ENCODE data around the gene SATB1.

Gene SATB1

GRCh38 chr3:18432752-18433151 is 7.6 kb upstream of the SATB1 start:
- DNase-seq: no peak

DNA sequence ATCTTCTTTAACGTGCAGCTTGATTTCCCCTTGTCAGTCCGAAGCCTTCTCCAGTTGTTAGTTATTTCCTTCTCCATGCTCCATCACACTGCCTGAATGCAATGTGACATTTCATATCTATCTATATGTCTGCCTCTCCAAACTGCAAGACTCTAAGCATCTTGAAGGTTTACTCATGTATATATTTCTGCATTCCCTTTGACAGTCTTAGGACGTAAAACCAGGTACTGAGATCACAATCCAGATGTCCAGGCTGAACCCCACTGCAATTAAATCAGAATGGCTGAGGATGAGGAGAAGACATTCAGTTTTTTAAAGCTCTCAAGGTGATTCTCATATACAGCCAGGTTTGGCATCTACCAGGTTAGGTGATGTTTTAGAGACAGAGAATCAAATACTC is 6.1 kb upstream of the SATB1 start:
- no peak for DNase-seq

DNA sequence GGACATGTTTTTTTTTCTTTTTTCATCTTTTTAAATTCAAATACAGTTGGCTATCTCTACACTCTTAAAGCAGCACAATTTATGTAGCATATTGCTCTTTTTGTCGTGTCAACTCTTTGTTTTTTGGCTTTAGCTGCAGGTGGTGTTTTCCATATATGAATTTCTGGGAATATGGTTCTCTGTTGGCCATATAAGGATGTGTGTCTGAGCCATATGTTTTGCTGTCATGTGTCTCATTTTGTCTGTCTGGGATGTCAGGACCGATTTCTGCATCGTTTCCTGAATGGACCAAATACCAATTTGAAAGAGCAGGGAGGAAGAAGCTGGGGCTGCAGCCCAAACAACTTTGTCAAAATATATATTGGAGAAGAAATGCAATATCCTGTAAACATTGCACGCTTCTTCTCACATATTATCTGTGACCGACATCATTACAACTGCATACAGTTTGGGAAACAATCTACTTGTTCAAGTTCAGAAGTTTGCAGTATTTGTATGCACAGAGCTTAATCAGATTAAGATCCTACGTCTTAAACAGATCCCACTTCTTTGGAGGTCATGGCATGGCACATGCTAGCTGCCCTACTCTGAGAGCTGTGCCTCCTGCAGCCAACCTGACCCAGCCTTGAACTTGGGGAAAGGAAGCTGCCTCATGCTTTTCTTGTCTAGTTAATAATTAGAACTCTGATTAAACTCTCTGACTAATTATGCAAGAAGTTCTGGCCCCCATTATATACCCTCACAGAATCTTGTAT is 4.0 kb upstream of the SATB1 start:
- no peak for DNase-seq

DNA sequence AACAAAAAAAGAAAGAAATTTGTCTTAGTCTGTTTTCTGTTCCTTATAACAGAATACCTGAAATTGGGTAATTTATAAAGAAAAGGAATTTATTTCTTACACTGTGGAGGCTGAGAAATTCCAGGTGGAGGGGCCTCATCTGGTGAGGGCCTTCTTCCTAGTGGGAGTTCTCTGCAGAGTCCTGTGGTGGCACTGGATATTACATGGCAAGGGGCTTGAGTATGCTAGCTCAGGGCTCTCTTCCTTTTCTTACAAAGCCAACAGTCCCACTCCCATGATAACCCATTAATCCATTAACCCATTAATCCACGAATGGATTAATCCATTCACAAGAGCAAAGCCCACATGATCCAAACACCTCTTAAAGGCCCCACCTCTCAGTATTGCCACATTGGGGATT is 2.9 kb upstream of the SATB1 start:
- DNase-seq: no peak

DNA sequence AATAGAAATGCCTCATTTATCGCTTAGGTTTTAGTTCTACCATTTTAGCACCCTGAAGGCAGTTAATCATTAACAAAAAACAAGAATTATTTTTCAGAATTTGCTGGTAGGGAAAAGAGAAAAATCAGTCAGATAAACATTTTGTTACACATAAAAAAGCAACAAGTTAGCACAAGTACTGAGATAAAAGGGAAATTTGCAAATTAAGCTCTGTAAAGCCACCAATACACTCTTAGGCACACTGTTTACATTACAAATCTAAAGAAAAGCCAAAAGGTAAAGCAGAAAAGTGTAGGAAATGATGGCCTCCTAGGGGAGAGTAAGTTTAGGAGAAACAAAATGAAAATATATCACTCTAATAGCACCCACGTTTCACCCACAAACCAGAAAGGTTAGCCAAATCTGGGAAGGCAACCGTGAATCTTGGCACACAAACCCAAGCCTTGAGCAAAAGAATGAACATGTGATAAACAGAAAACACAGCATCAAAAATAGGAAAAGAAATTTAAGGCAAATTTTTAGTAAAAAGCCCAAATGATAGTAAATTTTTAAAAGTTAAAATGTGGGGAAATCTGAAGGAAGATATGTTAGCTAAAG is 1.6 kb upstream of the SATB1 start:
- no peak for DNase-seq

DNA sequence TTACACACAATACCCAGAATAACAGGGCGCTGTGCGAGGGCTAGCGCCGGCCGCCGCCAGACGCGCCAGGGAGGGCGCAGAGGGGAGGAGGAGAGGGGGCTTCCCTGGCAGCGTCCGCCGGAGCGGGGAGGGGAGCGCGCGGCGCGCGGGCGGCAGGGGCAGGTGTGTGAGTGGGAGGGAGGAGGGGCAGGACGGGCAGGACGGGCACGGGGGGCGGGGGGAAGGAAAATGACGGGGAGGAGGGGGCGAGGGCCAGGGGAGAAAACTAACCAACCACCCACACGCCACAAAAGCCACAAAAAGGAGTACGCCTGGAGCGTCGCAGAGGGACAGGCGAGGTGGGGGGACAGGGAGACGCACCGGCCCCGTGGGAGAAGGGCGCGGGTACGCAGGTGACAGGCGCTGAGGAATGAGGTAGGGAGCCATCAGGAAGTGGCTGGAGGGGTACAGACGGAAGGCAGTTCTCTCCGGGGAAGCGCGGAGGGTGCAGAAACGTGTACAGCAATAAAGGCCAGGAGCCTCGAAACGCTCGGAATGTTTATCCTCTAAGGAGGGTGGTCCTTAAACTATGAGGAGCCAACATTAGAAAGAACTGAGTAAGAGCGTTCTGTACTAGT is 610 bp upstream of the SATB1 start:
- peak in 29 of 56 donors; percentile 25 to 84 (median 66) for DNase-seq

DNA sequence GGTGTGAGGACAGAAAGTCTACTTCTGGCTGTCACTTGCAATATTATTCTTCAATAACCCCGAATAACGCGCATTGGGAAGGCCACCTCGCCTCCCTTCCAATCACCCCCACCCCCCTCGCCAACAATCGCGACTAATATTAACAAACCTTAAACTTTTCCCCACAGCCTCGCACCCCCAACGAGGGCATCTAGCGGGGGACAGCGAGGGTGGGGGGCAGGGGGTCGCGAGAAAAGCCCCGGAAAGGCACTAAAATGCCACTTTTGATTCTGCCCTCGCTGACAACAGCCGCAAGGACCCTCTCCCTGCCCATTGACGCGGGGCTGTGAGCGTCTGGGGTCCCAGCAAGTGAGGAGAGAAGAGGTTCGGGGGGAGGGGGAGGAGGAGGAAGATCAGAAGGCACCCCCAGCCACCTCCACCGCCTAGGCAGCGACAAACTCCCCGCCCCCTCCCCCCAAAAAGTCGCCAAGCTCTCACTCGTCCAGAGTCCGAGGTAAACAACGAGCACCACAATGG is 868 bp downstream of the SATB1 start:
- peak in 10 of 56 donors; percentile 16 to 67 (median 48) for DNase-seq

GRCh38 chr3:18423401-18424212 is 1.5 kb downstream of the SATB1 start:
- DNase-seq: peak in 23 of 56 donors; percentile 4 to 48 (median 21)

- peak in 1 of 56 donors; percentile 19 for DNase-seq
Measured at GRCh38 chr3:18422972-18423371, 2.2 kb downstream of the SATB1 start.

DNA sequence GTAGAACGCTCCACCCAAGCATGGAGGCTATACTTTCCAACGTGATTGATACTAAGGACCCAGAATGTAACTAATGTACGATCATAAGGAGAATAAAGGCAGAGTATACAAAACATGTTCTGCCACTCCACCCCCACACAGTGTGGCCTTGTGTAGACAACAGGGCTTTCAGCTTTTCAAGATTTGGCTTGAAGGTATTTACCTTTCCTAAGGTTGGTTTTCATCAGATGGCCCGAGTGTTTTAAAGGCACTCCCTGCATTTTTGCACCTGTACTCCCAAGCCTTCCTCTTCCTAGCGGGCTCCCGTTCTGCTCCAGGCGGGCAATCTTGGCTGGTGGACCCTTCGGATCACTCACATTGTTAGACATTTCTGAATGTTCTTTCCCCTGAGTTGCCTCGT is 4.6 kb downstream of the SATB1 start:
- no peak for DNase-seq

DNA sequence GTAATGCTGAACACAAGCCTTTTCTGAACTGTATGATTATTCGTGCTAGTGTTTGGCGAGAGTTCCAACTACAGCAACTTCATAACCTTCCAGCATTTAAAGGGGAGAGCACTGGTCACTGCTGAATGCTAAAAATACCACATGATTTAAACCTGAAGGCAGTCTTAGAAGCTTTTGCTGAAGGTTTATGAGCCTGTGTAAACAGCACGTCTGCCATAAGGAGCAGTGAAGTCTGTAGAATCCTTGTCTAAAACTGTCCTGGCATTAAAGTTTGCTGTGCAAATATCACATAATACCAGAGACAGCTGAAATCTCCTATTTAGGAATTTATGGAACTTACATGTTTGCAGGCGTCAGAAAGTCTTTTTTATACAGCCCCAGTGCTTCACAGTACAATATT is 5.9 kb downstream of the SATB1 start:
- no peak for DNase-seq

GRCh38 chr3:18417904-18418572 is 7.1 kb downstream of the SATB1 start:
- no peak for DNase-seq

DNA sequence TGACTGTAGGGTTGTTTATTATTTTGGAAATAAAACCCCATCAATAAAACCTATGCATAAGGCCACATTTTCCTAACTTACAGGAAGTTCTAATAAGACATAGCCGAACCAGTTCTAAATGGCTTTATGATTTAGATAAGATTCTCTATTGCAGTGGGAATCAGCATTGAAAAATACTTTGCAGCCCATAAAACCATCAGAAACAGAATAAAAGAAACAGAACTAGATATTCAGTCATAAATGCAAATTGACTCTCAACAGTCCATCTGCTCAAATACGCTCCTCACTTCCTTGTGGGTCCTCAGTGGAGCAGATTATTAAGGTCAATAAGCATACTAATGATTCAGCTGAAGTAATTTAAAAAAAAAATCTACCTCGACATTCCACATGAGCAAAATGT is 8.8 kb downstream of the SATB1 start:
- DNase-seq: no peak

- no peak for DNase-seq
Measured at GRCh38 chr3:18415839-18416238, 9.3 kb downstream of the SATB1 start.

DNA sequence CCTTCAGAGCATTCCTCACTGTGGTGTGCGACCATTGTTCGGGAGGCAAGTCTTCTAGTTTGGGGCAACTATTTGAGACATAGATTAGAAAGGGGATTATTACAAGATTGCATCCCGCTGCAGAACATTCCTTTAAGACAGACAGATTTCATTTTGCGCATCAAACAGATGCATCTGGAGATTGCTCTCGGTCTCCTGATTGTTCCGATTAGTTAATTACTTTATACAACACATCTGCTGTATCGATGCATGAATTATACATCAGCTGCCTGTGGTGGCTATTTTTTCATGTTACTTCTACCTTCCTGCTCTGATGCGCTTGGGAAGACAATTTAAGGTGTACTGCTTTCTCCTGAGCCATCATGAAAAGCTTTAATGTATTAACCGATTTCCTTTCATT is 10.0 kb downstream of the SATB1 start:
- no peak for DNase-seq

DNA sequence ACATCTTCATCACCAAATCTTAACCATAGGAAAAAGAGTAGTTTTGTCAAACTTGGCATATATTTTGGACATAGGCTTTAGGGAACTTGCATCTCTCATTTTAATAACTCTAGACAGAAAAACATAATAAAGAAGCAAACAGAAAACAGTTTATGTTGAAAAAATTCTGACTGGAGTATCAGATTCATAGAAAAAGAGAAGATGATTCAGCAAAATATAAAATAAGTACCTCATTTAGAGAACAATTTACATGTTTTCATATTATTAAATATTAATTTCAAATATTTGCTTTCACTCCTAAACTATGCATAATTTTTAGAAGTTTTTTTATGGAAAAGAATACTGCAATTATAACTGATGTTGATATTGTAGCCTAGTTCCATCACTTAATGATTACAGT is 12.5 kb downstream of the SATB1 start:
- no peak for DNase-seq

DNA sequence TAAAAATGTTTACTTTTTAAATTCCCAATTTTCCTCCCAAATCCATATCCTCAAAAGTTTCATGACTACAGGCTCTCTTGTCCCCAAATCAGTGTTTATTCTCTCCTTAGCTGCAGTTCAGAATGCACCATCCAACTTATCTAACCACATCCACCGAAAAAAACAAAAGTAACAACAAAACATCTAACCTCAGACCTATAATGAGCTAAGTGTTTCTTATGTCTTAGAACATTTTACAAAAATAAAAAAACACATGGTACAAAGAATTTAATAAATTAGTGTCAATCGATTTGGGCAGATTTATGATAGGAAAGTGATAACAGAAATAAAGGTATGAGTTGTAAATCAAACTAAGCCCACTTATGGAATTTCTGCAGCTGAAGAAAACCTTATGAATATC is 13.6 kb downstream of the SATB1 start:
- no peak for DNase-seq

- DNase-seq: no peak
Measured at GRCh38 chr3:18410205-18410604, 14.9 kb downstream of the SATB1 start.

- DNase-seq: no peak
Measured at GRCh38 chr3:18409266-18409665, 15.9 kb downstream of the SATB1 start.

GRCh38 chr3:18405141-18405540 is 20.0 kb downstream of the SATB1 start:
- DNase-seq: no peak

- no peak for DNase-seq
Measured at GRCh38 chr3:18403061-18403460, 22.1 kb downstream of the SATB1 start.

All from nucleus accumbens (tissue), 56 donors.